PC-3 (cell line): ENCODE data around the gene H3-3A. TPM values are rescaled to one million over a fixed set of nuclear protein-coding genes. Genes with fewer than 3 reads are reported as not detected.

Source experiments
- ATAC-seq: fragments of 200-7000 bp; cut with Tn5 transposase; 2 replicates; pipeline ENCODE4 v1.9.1; 2020; ENCODE audit warnings: mild to moderate bottlenecking, moderate library complexity
- BruUV-seq: library from RNA; stranded (reverse); fragments of 400-500 nt; replicated peaks from 2 replicates; lab custom pipeline; 2021; lab: Mats Ljungman, UMichigan
- CTCF ChIA-PET: fragments of 300-600 bp; sonication (Branson Sonifier 250); formaldehyde crosslinking; loops from one replicate; lab custom pipeline; 2022; ENCODE audit warnings: antibody characterized with exemption; lab: Charles Lee
- POLR2A ChIA-PET: fragments of 300-600 bp; sonication (Branson Sonifier 250); formaldehyde crosslinking; loops from one replicate; lab custom pipeline; 2022; ENCODE audit warnings: antibody characterized with exemption; ENCODE audit not compliant: unreplicated experiment; lab: Charles Lee
- DNase-seq: peaks from one replicate; pipeline ENCODE4 v3.0.0-alpha.2; 2015
- H2AFZ ChIP-seq: fragments of 300-600 bp; sonication (generic); 2 replicates; pipeline ENCODE4 v1.6.0; 2016; ENCODE audit warnings: antibody characterized with exemption, low read length
- H3F3A ChIP-seq: fragments of 300-600 bp; sonication (generic); one replicate; pipeline ENCODE4 v1.6.0; 2017; ENCODE audit warnings: antibody characterized with exemption, low read length, control low read depth, mild to moderate bottlenecking; ENCODE audit not compliant: unreplicated experiment
- H3K27ac ChIP-seq: fragments of 300-600 bp; sonication (generic); 2 replicates; pipeline ENCODE4 v1.5.1; 2016; ENCODE audit warnings: mild to moderate bottlenecking, low read length
- H3K27me3 ChIP-seq: fragments of 300-600 bp; sonication (generic); 2 replicates; pipeline ENCODE4 v1.6.1; 2016; ENCODE audit warnings: low read length, mixed read lengths
- H3K36me3 ChIP-seq: fragments of 300-600 bp; sonication (generic); 2 replicates; pipeline ENCODE4 v1.6.1; 2016; ENCODE audit warnings: low read depth, mixed run types, low read length, mixed read lengths
- H3K4me1 ChIP-seq: fragments of 300-600 bp; sonication (generic); 2 replicates; pipeline ENCODE4 v1.5.1; 2016; ENCODE audit warnings: low read length; ENCODE audit not compliant: insufficient read depth
- H3K4me2 ChIP-seq: fragments of 300-600 bp; sonication (generic); 2 replicates; pipeline ENCODE4 v1.6.0; 2016; ENCODE audit warnings: low read length
- H3K4me3 ChIP-seq: fragments of 300-600 bp; sonication (generic); 2 replicates; pipeline ENCODE4 v1.5.1; 2016; ENCODE audit warnings: mild to moderate bottlenecking, low read length, mixed read lengths
- H3K79me2 ChIP-seq: fragments of 300-600 bp; sonication (generic); 2 replicates; pipeline ENCODE4 v1.6.1; 2017; ENCODE audit warnings: low read length, mixed read lengths
- H3K9ac ChIP-seq: fragments of 300-600 bp; sonication (generic); 2 replicates; pipeline ENCODE4 v1.6.0; 2016; ENCODE audit warnings: mild to moderate bottlenecking, low read length
- H3K9me2 ChIP-seq: fragments of 300-600 bp; sonication (generic); replicated peaks from 2 replicates; pipeline ENCODE4 v1.6.1; 2016; ENCODE audit warnings: mixed run types, low read length, mixed read lengths
- H3K9me3 ChIP-seq: fragments of 300-600 bp; sonication (generic); 2 replicates; pipeline ENCODE4 v1.6.1; 2016; ENCODE audit warnings: low read length, mixed read lengths
- H4K20me1 ChIP-seq: fragments of 300-600 bp; sonication (generic); 2 replicates; pipeline ENCODE4 v1.6.1; 2016; ENCODE audit warnings: low read length, mixed read lengths
- EZH2 ChIP-seq: fragments of 300-600 bp; sonication (generic); IDR thresholded peaks from one replicate; pipeline ENCODE4 v1.6.1; 2017; ENCODE audit warnings: antibody characterized with exemption, mild to moderate bottlenecking, low read length; ENCODE audit not compliant: unreplicated experiment
- EZH2phosphoT487 ChIP-seq: fragments of 300-600 bp; sonication (generic); IDR thresholded peaks from 2 replicates; pipeline ENCODE4 v1.6.1; 2018; ENCODE audit warnings: mild to moderate bottlenecking, antibody characterized with exemption, low read length, borderline replicate concordance
- intact Hi-C: fragments of 100-400 bp; cut with micrococcal nuclease; formaldehyde crosslinking; loops from 2 replicates; pipeline ENCODE4 v1.9.0; 2023
- total RNA-seq: library from RNA; depleted of rRNA; stranded (reverse); fragments of >200 nt; gene quantifications from 2 replicates; pipeline ENCODE4 v1.2.3, GENCODE V29; 2014
- TF ChIP-seq, protein P1 (sequence below): fragments of 300-600 bp; sonication (generic); conservative IDR thresholded peaks from 2 replicates; pipeline ENCODE4 v1.5.1; 2017; ENCODE audit warnings: antibody characterized with exemption, low read depth, mild to moderate bottlenecking, low read length

Gene H3-3A
- total RNA-seq, 1 experiment from 2014 or later = 273 TPM

DNA sequence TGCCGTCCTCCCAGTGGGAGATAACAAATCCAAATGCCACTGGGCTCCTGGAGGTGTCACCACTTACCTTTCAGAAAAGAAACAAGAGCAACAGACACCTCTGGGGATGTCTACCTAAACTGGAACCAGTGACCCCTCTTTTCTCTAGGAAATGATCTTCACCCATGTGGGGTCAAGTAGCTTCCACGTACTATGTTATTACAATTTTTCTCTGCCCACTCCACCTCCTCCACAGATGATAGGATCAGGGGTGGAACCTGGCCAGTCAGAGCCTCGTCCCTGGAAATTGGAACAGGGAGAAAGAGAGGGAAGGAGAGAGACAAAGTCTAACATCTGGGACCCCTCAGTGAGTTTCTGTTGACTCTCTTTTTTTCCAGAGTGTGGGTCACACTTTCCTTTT, 50.1 kb downstream of the H3-3A start:
- Histone ChIP-seq H2AFZ (no peak overlapping the region), H3K27me3 (no peaks in the 10 kb centered on the region), H3K4me1 (peaks cover 23% of the 10 kb centered on the region), H3K9ac (no peak overlapping the region), H3K79me2 (no peaks in the 10 kb centered on the region), H3K36me3 (no peaks in the 10 kb centered on the region), H4K20me1 (no peaks in the 10 kb centered on the region), H3K4me3 (no peak overlapping the region), H3K27ac (no peak overlapping the region), H3K9me3 (no peaks in the 10 kb centered on the region), H3K4me2 (no peak overlapping the region), H3F3A (no peaks in the 10 kb centered on the region), H3K9me2 (no peaks in the 10 kb centered on the region)
- ChIA-PET CTCF (no interaction called here), POLR2A (no interaction called here)
- ATAC-seq (no peak), DNase-seq (no peak)
- intact Hi-C loops = no loop called here
- TF ChIP-seq, protein P1, sequence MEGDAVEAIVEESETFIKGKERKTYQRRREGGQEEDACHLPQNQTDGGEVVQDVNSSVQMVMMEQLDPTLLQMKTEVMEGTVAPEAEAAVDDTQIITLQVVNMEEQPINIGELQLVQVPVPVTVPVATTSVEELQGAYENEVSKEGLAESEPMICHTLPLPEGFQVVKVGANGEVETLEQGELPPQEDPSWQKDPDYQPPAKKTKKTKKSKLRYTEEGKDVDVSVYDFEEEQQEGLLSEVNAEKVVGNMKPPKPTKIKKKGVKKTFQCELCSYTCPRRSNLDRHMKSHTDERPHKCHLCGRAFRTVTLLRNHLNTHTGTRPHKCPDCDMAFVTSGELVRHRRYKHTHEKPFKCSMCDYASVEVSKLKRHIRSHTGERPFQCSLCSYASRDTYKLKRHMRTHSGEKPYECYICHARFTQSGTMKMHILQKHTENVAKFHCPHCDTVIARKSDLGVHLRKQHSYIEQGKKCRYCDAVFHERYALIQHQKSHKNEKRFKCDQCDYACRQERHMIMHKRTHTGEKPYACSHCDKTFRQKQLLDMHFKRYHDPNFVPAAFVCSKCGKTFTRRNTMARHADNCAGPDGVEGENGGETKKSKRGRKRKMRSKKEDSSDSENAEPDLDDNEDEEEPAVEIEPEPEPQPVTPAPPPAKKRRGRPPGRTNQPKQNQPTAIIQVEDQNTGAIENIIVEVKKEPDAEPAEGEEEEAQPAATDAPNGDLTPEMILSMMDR = 0 out of 2 replicates have a peak, but pooled peaks have one; percentile 14
- TF ChIP-seq EZH2 = no peak
- no TSS peak for BruUV-seq

DNA sequence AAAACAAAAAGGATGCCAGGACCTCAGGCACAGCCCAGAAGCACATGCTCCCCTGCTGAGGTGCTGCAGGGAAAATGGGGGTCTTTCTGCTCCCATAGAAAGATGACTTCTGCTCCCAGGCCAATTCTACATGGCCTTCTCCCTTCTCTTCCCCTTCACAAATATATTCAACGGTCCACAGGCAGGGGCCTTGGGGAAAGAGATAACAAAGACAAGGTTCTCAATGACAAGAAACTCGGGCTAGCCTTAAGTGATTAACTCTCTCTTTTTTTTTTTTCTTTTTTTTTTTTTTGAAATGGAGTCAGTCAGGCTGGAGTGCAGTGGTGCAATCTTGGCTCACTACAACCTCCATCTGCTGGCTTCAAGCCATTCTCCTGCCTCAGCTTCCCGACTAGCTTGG, 54.2 kb downstream of the H3-3A start:
- Histone ChIP-seq H2AFZ (no peak overlapping the region), H3K4me1 (no peaks in the 10 kb centered on the region), H3K36me3 (no peaks in the 10 kb centered on the region), H4K20me1 (no peaks in the 10 kb centered on the region), H3K9me2 (no peaks in the 10 kb centered on the region), H3K9ac (no peak overlapping the region), H3K9me3 (no peaks in the 10 kb centered on the region), H3K79me2 (no peaks in the 10 kb centered on the region), H3F3A (no peaks in the 10 kb centered on the region), H3K4me2 (no peak overlapping the region), H3K27ac (no peak overlapping the region), H3K4me3 (no peak overlapping the region), H3K27me3 (no peaks in the 10 kb centered on the region)
- POLR2A ChIA-PET = no interaction called here
- ATAC-seq (no peak), DNase-seq (no peak)
- BruUV-seq = no TSS peak
- CTCF ChIA-PET = no interaction called here
- intact Hi-C loops = no loop called here
- TF ChIP-seq, protein P1 = no peak
- no peak for TF ChIP-seq EZH2phosphoT487
- no peak for TF ChIP-seq EZH2

DNA sequence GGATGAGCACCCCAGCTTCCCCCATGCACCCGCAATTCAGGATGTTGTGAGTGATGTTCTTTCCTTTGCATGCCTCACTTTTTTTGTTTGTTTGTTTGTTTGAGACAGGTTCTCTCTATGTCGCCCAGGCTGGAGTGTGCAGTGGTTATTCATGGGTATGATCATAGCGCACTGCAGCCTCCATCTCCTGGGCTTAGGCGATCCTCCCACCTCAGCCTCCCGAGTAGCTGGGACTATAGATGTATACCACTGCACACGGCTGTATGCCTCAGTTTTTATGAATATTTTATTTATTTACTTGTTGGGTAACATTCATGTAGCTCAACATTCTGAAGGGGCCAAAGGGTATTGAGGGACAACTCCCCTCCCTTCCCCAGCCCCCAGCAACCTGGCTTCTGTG, 54.8 kb downstream of the H3-3A start:
- no peaks in the 10 kb centered on the region for H3F3A ChIP-seq
- ATAC-seq (no peak), DNase-seq (no peak)
- no TSS peak for BruUV-seq
- H2AFZ ChIP-seq = no peak overlapping the region
- no peaks in the 10 kb centered on the region for H3K9me3 ChIP-seq
- TF ChIP-seq, protein P1 = no peak
- TF ChIP-seq EZH2phosphoT487 (no peak), EZH2 (no peak)
- no peaks in the 10 kb centered on the region for H3K9me2 ChIP-seq
- H4K20me1 ChIP-seq = no peaks in the 10 kb centered on the region
- H3K36me3 ChIP-seq = no peaks in the 10 kb centered on the region
- H3K4me2 ChIP-seq = no peak overlapping the region
- intact Hi-C loops = no loop called here
- POLR2A ChIA-PET = interaction anchor here (0.6 kb wide), 1 partner anchor 16 kb away, joined by 3 read pairs; no protein-coding TSS in a partner anchor
- H3K4me1 ChIP-seq = peaks cover 2% of the 10 kb centered on the region
- no peaks in the 10 kb centered on the region for H3K27me3 ChIP-seq
- no peak overlapping the region for H3K27ac ChIP-seq
- CTCF ChIA-PET = interaction anchor here (1.6 kb wide), 1 partner anchor 53 kb away, joined by 5 read pairs; no protein-coding TSS in a partner anchor
- H3K4me3 ChIP-seq = no peak overlapping the region
- H3K9ac ChIP-seq = no peak overlapping the region
- no peaks in the 10 kb centered on the region for H3K79me2 ChIP-seq
